ENCODE measurements around the gene WFDC5. TPM values are rescaled to one million over a fixed set of nuclear protein-coding genes. Genes with fewer than 3 reads are reported as not detected.
A peak's percentile ranks its signal among the peaks of the same experiment; 100 is the strongest.

The WFDC5 gene
- total RNA-seq, 1 donor from 2014 or later: not detected

- Mint-ChIP-seq H3K36me3 (ENCODE audit: low read depth, unreplicated experiment) (peaks cover 19% of the 10 kb centered on the region), H3K27ac (ENCODE audit: unreplicated experiment) (no peak overlapping the region), H3K9me3 (ENCODE audit: unreplicated experiment) (peaks cover 9% of the 10 kb centered on the region), H3K27me3 (ENCODE audit: unreplicated experiment) (peaks cover 6% of the 10 kb centered on the region), H3K4me1 (ENCODE audit: unreplicated experiment) (peaks cover 8% of the 10 kb centered on the region), H3K4me3 (ENCODE audit: unreplicated experiment) (peak overlapping the region; percentile 32)
- TF ChIP-seq, protein P1, sequence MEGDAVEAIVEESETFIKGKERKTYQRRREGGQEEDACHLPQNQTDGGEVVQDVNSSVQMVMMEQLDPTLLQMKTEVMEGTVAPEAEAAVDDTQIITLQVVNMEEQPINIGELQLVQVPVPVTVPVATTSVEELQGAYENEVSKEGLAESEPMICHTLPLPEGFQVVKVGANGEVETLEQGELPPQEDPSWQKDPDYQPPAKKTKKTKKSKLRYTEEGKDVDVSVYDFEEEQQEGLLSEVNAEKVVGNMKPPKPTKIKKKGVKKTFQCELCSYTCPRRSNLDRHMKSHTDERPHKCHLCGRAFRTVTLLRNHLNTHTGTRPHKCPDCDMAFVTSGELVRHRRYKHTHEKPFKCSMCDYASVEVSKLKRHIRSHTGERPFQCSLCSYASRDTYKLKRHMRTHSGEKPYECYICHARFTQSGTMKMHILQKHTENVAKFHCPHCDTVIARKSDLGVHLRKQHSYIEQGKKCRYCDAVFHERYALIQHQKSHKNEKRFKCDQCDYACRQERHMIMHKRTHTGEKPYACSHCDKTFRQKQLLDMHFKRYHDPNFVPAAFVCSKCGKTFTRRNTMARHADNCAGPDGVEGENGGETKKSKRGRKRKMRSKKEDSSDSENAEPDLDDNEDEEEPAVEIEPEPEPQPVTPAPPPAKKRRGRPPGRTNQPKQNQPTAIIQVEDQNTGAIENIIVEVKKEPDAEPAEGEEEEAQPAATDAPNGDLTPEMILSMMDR (IDR thresholded peaks at IDR 0.05; ENCODE audit: unreplicated experiment): peak; percentile 50
- peak; percentile 16 for DNase-seq (ENCODE audit: low spot score)
These were observed 33.9 kb downstream of the WFDC5 start for GRCh38 chr20:45080867-45081624.

DNA sequence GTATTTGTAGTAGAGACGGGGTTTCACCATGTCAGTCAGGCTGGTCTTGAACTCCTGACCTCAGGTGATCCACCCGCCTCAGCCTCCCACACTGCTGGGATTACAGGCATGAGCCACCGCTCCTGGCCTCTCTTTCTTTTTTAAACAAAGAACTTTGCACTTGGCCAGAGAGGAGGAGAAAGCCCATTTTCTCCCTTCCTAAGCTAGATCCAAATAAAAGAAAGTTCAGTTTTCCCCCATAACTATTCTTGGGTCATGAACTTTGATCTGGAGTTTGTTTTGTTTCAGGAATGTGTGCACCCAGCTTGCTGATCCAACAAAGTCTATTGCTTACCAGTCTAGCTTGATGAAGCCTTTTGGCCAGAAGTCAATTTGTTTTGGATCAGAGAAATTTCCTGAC is 37.4 kb downstream of the WFDC5 start:
- peaks cover 14% of the 10 kb centered on the region for H3K36me3 Mint-ChIP-seq (ENCODE audit: low read depth, unreplicated experiment)
- no peak overlapping the region for H3K27ac Mint-ChIP-seq (ENCODE audit: unreplicated experiment)
- H3K4me3 Mint-ChIP-seq (ENCODE audit: unreplicated experiment): no peak overlapping the region
- H3K9me3 Mint-ChIP-seq (ENCODE audit: unreplicated experiment): peaks cover 5% of the 10 kb centered on the region
- TF ChIP-seq, protein P1 (IDR thresholded peaks at IDR 0.05; ENCODE audit: unreplicated experiment): no peak
- DNase-seq (ENCODE audit: low spot score): no peak
- H3K4me1 Mint-ChIP-seq (ENCODE audit: unreplicated experiment): no peaks in the 10 kb centered on the region
- peaks cover 1% of the 10 kb centered on the region for H3K27me3 Mint-ChIP-seq (ENCODE audit: unreplicated experiment)

DNA sequence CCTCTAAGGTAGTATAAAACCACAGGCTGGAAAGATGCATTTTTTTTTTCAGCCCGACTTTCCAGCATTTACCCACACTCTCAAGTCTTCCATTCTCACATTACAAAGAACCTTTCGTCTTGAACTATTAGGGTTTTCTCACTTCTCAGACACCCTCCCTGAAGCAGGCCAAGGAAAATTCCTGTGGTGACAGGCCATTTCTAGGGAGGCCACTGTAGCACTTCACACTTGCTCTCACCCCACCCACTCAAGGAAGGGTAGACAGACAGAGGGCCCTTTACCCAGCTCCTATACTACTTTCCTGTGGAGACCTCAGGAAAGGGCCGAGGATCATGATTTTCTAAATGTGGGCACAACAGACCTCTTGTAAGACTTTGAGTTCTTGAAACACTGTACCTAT is 41.8 kb downstream of the WFDC5 start:
- no peak for DNase-seq (ENCODE audit: low spot score)
- H3K36me3 Mint-ChIP-seq (ENCODE audit: low read depth, unreplicated experiment): peaks cover 11% of the 10 kb centered on the region
- H3K4me1 Mint-ChIP-seq (ENCODE audit: unreplicated experiment): no peaks in the 10 kb centered on the region
- TF ChIP-seq, protein P1 (IDR thresholded peaks at IDR 0.05; ENCODE audit: unreplicated experiment): no peak
- no peaks in the 10 kb centered on the region for H3K9me3 Mint-ChIP-seq (ENCODE audit: unreplicated experiment)
- H3K4me3 Mint-ChIP-seq (ENCODE audit: unreplicated experiment): no peak overlapping the region
- H3K27me3 Mint-ChIP-seq (ENCODE audit: unreplicated experiment): peaks cover 1% of the 10 kb centered on the region
- H3K27ac Mint-ChIP-seq (ENCODE audit: unreplicated experiment): no peak overlapping the region

DNA sequence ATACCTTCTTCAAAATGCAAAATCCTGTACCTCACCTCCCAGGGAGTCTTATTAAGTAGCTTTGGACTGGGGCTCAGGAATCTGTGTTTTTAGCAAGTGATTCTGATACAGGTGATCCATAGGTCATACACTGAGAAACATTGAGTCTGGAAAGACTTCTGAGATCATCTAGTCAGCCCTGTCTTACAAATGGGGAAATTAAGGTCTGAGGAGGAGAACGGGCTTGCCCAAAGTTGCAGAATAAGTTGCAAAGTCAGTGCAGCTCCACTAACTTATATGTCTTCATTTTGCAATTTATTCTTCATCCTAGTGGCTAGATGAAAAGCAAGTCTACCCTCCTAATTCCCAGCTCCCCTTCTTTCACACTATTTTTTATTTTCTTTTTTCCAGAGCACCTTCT is 42.9 kb downstream of the WFDC5 start:
- DNase-seq (ENCODE audit: low spot score): no peak
- H3K4me3 Mint-ChIP-seq (ENCODE audit: unreplicated experiment): no peak overlapping the region
- no peaks in the 10 kb centered on the region for H3K9me3 Mint-ChIP-seq (ENCODE audit: unreplicated experiment)
- TF ChIP-seq, protein P1 (IDR thresholded peaks at IDR 0.05; ENCODE audit: unreplicated experiment): no peak
- peaks cover 11% of the 10 kb centered on the region for H3K36me3 Mint-ChIP-seq (ENCODE audit: low read depth, unreplicated experiment)
- no peaks in the 10 kb centered on the region for H3K4me1 Mint-ChIP-seq (ENCODE audit: unreplicated experiment)
- H3K27me3 Mint-ChIP-seq (ENCODE audit: unreplicated experiment): peaks cover 1% of the 10 kb centered on the region
- H3K27ac Mint-ChIP-seq (ENCODE audit: unreplicated experiment): no peak overlapping the region

DNA sequence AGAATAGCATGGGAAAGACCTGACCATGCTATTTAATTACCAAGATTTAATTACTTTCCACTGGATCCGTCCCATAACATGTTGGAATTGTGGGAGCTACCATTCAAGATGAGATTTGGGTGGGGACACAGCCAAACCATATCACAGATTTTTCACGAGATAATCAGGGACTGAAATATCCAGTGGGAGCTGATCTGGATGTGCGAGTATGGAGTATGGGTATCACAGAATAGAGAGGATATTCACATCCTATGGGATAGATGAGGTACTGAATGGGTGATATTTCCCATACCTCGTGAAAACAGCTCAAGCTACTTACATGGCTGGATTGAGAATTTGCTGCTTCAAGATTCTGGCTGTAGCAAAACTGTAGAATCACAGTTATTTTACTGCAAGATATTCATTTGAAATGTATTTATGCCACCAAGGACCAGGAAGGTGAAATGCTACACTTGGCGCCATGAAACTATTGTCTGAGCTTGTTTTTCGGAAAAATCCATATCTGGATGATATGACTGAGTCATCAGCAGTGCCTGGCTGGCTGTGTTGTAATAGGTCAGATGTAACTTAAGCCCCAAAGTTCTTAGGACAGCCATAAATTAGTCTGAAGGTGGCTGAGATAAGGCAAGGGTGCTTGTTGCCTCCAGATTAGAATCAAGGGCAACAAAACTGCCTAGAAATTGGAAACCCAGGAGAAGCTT is 43.9 kb downstream of the WFDC5 start:
- DNase-seq (ENCODE audit: low spot score): no peak
- no peak overlapping the region for H3K27ac Mint-ChIP-seq (ENCODE audit: unreplicated experiment)
- H3K4me3 Mint-ChIP-seq (ENCODE audit: unreplicated experiment): no peak overlapping the region
- peaks cover 11% of the 10 kb centered on the region for H3K36me3 Mint-ChIP-seq (ENCODE audit: low read depth, unreplicated experiment)
- TF ChIP-seq, protein P1 (IDR thresholded peaks at IDR 0.05; ENCODE audit: unreplicated experiment): no peak
- H3K27me3 Mint-ChIP-seq (ENCODE audit: unreplicated experiment): no peaks in the 10 kb centered on the region
- no peaks in the 10 kb centered on the region for H3K9me3 Mint-ChIP-seq (ENCODE audit: unreplicated experiment)
- no peaks in the 10 kb centered on the region for H3K4me1 Mint-ChIP-seq (ENCODE audit: unreplicated experiment)
